HG02885 (cell line): ENCODE measurements around the gene DDN.

Source experiments
- ATAC-seq: cut with Tn5 transposase; IDR thresholded peaks from one replicate; pipeline ENCODE4 v1.9.1; 2021; ENCODE audit warnings: mild to moderate bottlenecking; ENCODE audit not compliant: unreplicated experiment, poor library complexity

Gene DDN

DNA sequence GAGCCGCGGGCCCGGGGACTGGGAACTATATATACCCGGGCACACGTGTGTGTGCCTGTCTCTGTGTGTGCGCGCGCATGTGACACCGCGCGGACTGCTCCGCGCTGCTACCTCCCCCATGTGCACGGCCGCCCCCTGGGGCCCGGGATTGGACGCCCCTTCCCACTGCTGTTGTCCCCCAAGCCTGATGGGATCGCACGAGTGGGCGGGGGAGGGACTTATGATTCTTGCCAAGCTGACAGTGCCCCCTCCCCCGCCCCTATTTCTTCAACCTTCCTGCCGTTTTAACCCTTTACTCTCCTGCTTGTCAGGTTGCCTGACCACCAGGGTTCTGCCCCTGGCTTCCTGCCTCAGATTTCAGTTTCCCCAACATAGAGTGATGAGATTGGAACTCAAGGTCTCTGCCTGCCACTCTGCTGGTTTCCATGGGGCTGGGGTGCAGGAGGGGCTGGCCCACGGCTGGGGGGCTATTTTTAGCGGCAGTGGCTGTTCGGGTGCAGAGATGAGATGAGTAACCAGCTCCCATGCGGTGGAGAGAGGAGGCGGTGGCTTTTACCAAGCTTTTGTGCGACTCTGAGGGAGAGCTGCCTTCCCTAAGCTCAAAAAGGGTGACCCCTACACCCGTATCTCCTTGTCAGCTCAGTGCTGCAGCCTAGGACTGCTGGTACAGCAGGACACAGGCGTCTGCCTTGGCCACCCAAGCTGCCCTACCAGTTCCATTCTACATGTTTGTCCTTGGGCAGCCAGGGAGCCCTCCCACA is at the start of gene DDN:
Gene DDN (minus strand): TSS at position 5 of the 761 bp plus-strand sequence. CDS start 88 bp downstream, outside the sequence.
- peak; percentile 37 for ATAC-seq

DNA sequence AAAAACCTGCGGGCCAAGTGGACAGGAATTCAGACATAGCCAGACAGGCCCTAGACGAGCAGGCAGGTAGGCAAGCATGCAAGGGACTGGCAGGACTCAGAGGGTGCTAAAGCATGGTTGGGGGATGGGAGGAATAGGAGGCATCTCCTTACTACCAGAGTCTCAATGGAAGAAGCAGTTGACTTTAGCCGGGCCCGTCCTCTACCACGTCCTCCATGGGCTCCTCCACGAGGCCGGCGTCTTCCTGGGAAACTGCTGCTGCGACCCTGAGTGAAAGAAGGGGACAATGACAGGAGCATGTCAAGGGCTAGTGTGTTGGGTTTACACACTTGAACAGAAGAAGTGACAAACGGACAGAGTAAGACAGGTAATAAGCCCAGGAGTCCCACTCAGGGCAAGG is 49.8 kb upstream of the DDN start:
- ATAC-seq: no peak

DNA sequence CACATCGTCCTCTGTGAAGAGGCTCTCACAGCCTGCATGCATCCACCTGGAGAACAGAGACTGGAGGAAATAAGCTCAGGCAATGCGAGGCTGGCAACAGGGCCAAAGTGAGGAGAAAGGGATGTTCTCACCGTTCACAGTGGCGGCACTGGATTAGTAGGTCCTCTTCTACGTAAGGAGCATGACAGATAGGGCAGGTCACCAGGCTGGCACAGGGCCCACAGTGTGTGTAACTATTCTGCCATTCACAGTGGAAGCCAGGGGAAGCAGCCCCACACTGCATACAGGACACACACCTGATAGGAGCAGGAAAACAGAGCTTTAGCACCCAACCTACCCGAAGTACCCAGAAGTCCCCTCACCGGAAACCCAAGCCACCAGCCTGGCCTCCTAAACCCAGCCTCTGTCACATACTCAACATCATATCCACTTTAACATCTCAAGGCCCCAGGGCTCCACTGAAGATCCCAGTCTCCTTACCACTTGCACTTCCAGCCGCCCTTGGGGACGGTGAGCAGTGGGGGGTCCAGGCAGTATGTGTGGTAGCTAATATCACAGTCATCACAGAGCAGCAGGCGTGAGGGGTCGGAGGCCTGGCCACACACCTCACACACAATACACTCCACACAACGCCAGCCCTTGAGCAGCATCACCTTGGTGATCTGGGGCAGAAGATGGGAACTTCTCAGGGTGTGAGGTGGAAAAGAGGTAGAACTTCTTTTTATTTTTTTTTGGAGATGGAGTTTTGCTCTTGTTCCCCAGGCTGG is 47.1 kb upstream of the DDN start:
- no peak for ATAC-seq

DNA sequence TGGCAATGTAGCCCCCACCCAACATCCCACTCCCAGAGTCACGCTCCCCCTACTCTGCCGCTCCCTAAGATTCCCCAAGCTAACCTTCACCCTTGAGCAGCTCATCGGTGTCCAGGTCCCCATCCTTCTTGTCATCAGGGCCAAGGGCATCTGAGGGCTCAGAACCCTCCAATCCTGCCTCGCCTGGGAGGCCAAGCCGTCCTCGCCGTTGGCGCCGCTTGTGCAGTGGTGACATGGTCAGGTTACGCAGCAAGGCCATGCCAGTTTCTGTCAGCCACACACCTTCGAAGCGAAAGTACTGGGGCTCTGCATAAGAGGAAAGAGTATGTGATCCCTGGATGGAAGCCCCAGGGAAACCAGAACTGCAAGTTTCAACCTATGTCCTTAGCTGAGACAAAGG is 45.5 kb upstream of the DDN start:
- ATAC-seq: no peak

- ATAC-seq: no peak
Measured at GRCh38 chr12:49043856-49044258, 44.7 kb upstream of the DDN start.

- ATAC-seq: no peak
Measured at GRCh38 chr12:49043241-49043640, 44.1 kb upstream of the DDN start.

GRCh38 chr12:49041881-49042484 is 42.8 kb upstream of the DDN start:
- ATAC-seq: no peak

- ATAC-seq: no peak
Measured at GRCh38 chr12:49041036-49041880, 42.1 kb upstream of the DDN start.

GRCh38 chr12:49040364-49040855 is 41.2 kb upstream of the DDN start:
- no peak for ATAC-seq

DNA sequence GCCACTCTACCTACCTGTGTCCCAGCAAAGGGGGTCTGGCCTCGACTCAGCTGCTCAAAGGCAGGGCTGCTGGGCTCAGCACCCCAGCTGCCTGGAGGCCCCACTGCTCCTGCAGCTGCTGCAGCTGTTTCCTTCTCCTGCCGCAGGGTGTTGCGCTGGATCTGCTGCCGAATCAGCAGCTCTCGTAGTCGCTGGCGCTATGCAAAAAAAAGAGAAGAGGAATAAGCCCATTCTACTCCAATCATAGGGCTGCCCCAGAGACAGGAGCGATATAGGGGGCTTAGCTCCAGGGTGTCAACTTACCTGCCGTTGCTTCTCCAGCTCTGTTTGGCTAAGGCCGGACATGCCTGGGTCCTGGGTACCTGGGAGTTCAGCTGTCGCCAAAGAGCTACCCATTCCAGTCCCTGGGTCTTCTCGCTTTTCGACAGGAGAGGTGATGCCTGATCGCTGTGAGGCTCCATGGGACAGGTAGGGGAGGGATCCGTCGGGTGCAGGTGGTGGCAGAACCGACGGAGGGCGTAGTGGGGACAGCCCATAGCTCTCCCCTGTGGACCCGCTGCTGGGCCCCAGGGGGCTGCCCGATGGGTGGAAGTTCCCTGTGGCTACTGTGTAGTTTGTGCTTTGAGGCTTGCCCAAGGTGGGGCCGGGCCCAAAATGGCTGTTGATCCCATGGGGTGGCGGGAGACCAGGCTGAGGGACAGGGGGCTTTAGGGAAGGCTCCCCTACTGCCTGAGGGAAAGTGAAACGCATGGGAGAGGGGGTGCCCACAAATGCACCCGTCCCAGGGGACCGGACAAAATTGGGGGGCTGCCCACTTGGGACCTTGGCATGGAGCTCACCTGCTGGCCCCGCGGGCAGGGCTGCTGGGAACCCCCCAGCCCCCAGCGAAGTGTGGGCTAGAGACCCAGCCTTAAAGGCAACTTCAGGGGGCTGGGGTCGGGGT is 40.5 kb upstream of the DDN start:
- ATAC-seq: no peak

DNA sequence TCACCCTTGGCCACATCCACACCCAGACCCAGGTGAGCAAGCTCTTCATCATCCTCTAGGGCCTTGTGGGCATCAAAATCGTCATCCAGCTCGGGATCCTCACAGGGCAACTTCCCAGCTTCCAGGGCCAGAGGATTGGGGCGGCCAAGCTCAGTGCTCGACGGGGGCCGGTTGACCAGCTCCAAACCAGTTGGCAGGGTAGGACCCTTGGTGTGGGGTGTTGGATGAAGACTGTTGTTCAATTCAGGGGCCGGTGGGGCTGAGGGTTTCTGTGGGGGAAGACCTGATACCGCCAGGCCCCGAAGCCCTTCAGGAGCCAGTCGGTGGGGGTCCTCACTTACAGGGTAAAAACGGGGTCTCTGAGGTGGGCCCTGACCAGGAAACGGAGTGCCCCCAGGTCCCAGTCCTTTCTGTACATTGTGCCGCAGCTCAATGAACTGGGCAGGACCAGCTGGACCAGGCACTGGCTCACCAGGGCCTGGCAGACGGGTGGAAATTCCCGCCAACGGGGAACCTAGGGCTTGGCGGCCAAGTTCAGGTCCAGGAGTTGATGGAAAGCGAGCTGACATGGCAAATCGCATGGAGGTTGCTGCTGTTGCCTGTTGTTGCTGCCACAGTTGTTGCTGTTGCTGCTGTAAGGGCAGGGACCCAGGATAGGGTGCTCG is 39.2 kb upstream of the DDN start:
- no peak for ATAC-seq

DNA sequence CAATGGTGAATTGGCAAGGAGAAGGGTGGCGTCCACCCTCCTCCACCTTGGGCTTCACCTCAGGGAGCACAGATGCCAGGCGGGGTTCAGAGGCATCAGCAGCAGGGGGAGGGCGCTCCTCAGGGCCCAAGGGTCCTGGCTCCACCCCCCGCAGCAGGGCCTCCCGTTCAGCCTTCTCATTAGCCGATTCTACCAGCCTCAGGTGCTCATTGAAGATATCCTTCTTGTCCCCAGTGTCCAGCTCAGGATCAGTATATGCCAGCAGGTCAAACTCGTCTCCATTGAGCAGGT is 38.7 kb upstream of the DDN start:
- ATAC-seq: no peak

- no peak for ATAC-seq
Measured at GRCh38 chr12:49037111-49037946, 38.2 kb upstream of the DDN start.

- no peak for ATAC-seq
Measured at GRCh38 chr12:49036029-49036428, 36.9 kb upstream of the DDN start.

- ATAC-seq: no peak
Measured at GRCh38 chr12:49034286-49034622, 35.1 kb upstream of the DDN start.

DNA sequence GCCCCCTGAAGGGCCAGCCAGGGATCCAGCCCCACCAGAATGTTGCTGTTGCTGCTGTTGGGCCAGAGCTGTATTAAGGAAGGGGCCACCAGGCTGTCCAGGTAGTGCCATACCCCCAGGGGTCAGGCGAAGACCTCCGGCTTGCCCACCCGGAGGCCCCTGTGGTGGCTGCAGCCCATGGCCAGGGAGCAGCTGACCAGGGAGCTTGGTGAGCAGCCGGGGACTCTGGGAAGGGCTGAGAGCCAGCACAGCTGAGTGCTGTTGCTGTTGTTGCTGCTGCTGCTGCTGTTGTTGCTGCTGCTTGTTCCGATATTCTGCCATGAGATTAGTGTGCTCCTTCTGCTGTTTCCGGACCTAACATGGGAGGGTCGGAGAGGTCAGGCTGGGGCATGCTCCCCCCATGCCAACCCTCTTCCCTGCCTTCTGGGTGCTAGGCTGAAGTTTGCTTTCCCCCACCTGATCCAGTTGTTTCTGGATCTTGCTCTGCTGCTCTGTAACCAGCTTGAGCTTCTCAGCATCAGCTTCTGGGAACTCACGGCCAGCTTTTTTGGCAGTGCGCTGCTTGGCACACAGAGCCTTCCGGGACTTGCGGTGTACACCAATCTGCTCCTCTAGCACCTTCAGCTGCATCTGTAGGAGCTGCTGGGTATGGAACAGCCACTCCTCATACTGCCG is 34.6 kb upstream of the DDN start:
- no peak for ATAC-seq

DNA sequence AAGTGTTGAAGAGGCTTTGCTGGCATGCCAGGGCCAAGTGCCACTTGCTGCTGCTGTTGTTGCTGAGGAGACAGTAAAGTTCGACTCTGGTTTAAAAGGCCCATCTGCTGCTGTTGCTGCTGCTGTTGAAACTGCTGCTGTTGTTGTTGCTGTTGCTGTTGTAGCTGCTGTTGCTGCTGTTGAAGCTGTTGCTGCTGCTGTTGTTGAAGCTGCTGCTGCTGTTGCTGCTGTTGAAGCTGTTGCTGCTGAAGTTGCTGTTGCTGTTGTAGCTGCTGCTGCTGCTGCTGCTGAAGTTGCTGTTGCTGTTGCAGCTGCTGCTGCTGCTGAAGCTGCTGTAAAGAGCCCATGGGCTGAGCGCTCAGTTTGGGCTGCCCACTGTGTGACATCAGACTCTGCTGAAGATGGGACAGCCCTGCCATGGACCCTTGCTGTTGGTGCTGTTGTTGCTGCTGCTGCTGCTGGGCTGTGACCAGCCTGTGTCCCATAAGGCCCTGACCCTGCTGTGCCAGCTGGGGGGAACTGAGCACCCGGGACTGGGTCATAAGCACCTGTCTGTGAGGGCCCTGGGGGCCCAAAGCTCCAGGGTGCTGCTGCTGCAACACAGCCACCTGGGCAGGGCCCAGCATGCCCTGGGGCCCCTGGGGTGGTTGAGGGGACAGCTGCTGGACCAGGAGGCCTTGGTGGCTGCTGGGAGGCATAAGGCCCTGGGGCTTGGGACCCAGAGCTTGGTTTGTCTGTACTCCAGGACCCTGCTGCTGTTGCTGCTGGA is 33.7 kb upstream of the DDN start:
- ATAC-seq: no peak
